Left colon (tissue), 2 donors: ENCODE data around the gene PDE4D. TPM values are rescaled to one million over a fixed set of nuclear protein-coding genes. Genes with fewer than 3 reads are reported as not detected.
"Not testable (repeated sequence)": the region's sequence is repeated elsewhere in the genome, so short reads cannot be mapped to it uniquely, and the experiment has no call there.

Source experiments
- ATAC-seq: fragments of 200-7000 bp; cut with Tn5 transposase; one replicate; pipeline ENCODE4 v1.9.1; 2020; ENCODE audit warnings: mild to moderate bottlenecking, moderate library complexity
- DNase-seq, 2 donors: peaks; one replicate each; pipeline ENCODE4 v3.0.0-alpha.2; 2020
- intact Hi-C, 2 donors: fragments of 100-400 bp; cut with DNase I in 1 of 2; cut with micrococcal nuclease in 1 of 2; formaldehyde crosslinking; loops; one replicate each; pipeline versions ENCODE4 v1.11.2 to v1.14.0; 2022; cut with DNase I, micrococcal nuclease
- total RNA-seq, 2 donors: library from RNA; stranded (reverse); fragmentation: NEBNext Ultra II Directional; extraction: Animal tissue kit (Norgen Biotek cat#: 25700); gene quantifications; one replicate each; pipeline ENCODE4 v1.2.1, GENCODE V29; 2021
- donor health status: DM: no; HTN: no; CAD: no.
- donor health status: DM: yes; HTN: yes; CAD: no.

The PDE4D gene
- total RNA-seq, 2 donors from 2014 or later = 50.6 to 67.8 TPM

GRCh38 chr5:59330680-59331079 is 562.8 kb downstream of the PDE4D start:
- no peak for ATAC-seq
- intact Hi-C loops = no loop called here

GRCh38 chr5:59328709-59329296 is 564.7 kb downstream of the PDE4D start:
- no peak for DNase-seq
- ATAC-seq = no peak

More at GRCh38 chr5:59330680-59331079, 562.8 kb downstream of the PDE4D start:
- no peak for DNase-seq

GRCh38 chr5:59327191-59327980 is 566.1 kb downstream of the PDE4D start:
- intact Hi-C loops = no loop called here
- DNase-seq (no peak), ATAC-seq (no peak)

More at GRCh38 chr5:59328709-59329296, 564.7 kb downstream of the PDE4D start:
- intact Hi-C loops = no loop called here

GRCh38 chr5:59326596-59326995 is 566.9 kb downstream of the PDE4D start:
- intact Hi-C loops = no loop called here
- no peak for DNase-seq
- no peak for ATAC-seq

- no peak for ATAC-seq
- intact Hi-C loops = no loop called here
These were observed 568.5 kb downstream of the PDE4D start for GRCh38 chr5:59325070-59325469.

GRCh38 chr5:59322894-59323293 is 570.6 kb downstream of the PDE4D start:
- ATAC-seq (no peak), DNase-seq (no peak)
- intact Hi-C loops = no loop called here

More at GRCh38 chr5:59325070-59325469, 568.5 kb downstream of the PDE4D start:
- DNase-seq = no peak

GRCh38 chr5:59322058-59322457 is 571.5 kb downstream of the PDE4D start:
- peak; percentile 58 for ATAC-seq
- DNase-seq = no peak
- intact Hi-C loops = no loop called here

- DNase-seq (no peak), ATAC-seq (peak; percentile 9)
- intact Hi-C loops = no loop called here
These were observed 571.9 kb downstream of the PDE4D start for GRCh38 chr5:59321642-59322041.

GRCh38 chr5:59320420-59320819 is 573.1 kb downstream of the PDE4D start:
- intact Hi-C loops = no loop called here
- DNase-seq = no peak
- no peak for ATAC-seq

- DNase-seq = no peak
- intact Hi-C loops = no loop called here
- ATAC-seq = no peak
These were observed 574.3 kb downstream of the PDE4D start for GRCh38 chr5:59319250-59319649.

- ATAC-seq (peak; percentile 56), DNase-seq (no peak)
- intact Hi-C loops = no loop called here
These were observed 575.7 kb downstream of the PDE4D start for GRCh38 chr5:59317774-59318205.

GRCh38 chr5:59317023-59317773 is 576.3 kb downstream of the PDE4D start:
- intact Hi-C loops = no loop called here
- peak in 1 of 2 donors; percentile 59 for DNase-seq
- peak; percentile 87 for ATAC-seq

- intact Hi-C loops = no loop called here
- ATAC-seq = no peak
- DNase-seq = no peak
These were observed 581.3 kb downstream of the PDE4D start for GRCh38 chr5:59312223-59312622.

GRCh38 chr5:59308685-59309084 is 584.8 kb downstream of the PDE4D start:
- ATAC-seq (peak; percentile 78), DNase-seq (peak; percentile 35 to 60)
- intact Hi-C loops = not testable (repeated sequence)

GRCh38 chr5:59303289-59303716 is 590.2 kb downstream of the PDE4D start:
- not testable (repeated sequence) for ATAC-seq

GRCh38 chr5:59302509-59302908 is 591.0 kb downstream of the PDE4D start:
- ATAC-seq, DNase-seq, intact Hi-C loops: not testable (repeated sequence)

More at GRCh38 chr5:59303289-59303716, 590.2 kb downstream of the PDE4D start:
- DNase-seq, intact Hi-C loops: not testable (repeated sequence)

GRCh38 chr5:59301727-59302126 is 591.8 kb downstream of the PDE4D start:
- DNase-seq (no peak), ATAC-seq (peak; percentile 37)
- intact Hi-C loops = no loop called here

- ATAC-seq = peak; percentile 83
- no peak for DNase-seq
- intact Hi-C loops = no loop called here
These were observed 592.6 kb downstream of the PDE4D start for GRCh38 chr5:59300930-59301329.

GRCh38 chr5:59299006-59299405 is 594.5 kb downstream of the PDE4D start:
- ATAC-seq = no peak
- DNase-seq = no peak
- intact Hi-C loops = no loop called here
